ENCODE data around the gene MSMB.
A peak's percentile ranks its signal among the peaks of the same experiment; 100 is the strongest.
"Not testable (repeated sequence)": the region's sequence is repeated elsewhere in the genome, so short reads cannot be mapped to it uniquely, and the experiment has no call there.

The MSMB gene

DNA sequence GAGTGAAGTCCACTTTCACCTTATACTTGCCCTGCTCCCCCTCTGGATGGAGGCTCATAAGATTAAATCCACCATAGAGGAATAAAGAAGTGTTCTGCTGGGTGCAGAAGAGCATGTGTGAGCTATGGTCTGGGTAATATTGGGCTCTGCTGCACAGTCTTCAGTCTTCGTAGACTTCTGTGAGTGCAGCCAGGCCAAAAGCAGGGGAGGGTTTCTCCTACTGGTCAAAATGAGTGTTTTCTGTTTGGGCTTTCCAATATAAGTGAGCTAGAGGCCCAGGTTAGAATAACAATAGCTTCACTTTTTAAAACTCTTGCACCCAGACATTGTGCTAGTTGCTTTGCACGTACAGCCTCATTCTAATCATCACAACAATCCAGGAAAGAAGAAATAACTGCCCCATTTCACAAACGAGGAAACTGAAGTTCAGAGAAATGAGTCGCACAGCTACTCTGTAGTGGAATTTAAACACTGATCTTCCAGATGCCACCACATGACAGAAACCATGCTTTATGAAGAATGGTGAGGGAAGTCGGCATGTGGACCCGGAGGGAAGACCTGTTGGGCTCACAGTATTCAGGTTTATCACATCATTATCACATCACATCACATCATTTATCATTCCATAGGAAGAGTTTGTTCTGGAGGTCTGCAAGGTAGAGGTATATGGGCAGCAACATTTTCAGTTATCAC lies 23.8 kb upstream of the MSMB start:
- no peak for DNase-seq (ENCODE audit: low read depth)

DNA sequence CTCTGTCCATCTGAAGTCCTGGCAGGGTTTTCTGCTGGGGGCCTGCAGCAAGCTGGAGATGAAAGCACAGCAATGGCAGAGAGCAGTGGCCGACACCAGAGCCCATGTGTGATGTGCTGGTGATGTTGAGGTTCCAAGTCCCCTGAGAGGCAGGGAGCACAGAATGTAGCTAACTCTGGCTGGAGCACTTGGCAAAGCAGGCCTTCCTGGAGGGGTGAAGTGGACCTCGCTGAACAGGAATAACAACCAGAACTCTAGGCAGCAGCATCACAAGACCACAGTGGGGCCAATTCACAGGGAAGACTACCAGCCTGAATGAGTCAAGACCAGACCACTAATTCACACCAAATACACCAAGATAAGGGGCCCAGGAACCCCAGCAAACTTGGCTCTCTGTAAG lies 22.8 kb upstream of the MSMB start:
- no peak for DNase-seq (ENCODE audit: low read depth)

DNA sequence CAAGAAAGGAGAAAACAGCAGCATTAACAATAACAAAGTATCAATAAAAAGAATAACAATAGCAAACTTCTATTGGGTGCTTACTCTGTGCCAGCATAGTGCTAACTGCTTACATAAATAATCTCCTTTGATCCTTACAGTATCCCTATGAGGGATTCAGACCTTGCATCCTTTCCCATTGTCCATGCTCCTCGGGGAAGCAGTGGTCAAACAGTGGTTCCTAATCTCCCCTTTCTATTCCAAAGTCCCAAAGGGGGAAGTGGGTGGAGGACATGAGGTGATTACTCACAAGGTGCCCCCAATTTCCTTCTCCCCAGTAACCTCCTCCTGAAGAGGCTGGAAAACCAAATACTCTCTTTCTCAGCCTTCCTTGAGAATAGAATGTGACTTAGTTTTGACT lies 22.0 kb upstream of the MSMB start:
- no peak for DNase-seq (ENCODE audit: low read depth)

DNA sequence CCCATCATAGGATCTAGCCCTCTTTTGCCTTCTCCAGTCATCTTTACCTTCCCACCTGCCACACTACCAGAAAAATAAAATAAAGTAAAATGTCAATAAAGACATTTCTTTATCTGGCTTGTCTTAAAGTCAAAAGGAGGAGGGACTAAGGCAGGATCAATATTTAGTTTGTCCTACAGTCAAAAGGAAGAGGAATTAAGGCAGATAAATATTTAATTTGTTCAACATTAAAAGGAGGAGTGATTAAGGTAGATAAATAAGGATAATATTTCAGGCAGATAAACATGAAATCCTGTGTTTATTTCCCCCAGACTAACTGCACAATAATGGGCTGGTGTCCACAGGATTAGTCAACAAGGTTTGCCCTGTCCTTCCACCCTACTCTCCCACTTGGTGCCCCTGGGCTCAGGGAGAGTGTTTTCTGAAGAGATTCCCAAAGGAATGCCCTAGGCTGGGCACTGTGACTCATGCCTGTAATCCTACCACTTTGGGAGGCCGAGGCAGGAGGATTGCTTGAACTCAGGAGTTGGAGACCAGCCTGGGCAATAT lies 18.3 kb upstream of the MSMB start:
- no peak for DNase-seq (ENCODE audit: low read depth)

DNA sequence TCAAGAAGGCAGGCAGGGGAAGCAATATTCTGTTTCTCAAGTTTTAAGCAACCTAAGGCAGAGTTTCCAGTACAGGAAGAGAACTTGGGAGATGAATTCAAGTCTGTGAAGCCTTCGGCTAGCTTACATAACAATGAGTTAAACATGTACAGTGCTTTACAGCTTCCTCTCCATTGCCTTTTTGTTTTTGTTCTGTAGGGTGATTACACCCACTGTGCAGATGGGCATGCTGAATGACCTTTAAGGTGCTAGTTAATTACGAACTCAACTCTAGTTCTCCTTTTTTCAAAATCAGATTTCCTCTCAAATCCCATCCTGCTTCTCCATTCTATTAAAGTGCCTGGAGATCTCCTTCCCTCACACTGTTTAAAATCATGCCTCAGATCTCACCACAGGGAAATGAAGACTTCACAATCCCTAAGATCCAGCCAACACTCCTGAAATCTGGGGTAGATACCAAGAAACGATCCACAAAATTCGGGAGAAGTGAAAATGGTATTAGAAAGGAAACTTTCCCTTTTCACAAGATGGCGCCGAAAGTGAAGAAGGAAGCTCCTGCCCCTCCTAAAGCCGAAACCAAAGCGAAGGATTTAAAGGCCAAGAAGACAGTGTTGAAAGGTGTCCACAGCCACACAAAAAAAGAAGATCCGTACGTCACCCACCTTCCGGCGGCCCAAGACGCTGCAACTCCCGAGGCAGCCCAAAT lies 16.8 kb upstream of the MSMB start:
- no peak for DNase-seq (ENCODE audit: low read depth)

DNA sequence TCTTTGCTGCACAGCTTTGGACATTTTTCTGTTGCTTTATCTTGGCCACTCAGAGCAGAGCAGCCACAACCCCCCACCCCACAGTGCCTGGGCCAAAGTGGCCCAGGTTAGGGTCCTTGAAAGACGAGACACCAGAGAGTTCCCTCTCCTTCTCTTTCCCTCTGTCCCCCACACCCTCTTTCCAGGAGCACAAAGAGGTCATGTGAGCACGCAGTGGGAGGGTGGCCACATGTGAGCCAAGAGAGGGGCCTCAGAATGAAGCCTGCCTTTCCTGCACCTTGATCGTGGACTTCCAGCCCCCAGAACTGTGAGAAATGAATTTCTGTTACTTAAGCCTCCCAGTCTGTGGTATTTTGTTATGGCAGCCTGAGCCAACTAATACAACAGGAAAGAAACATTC lies 14.6 kb upstream of the MSMB start:
- DNase-seq (ENCODE audit: low read depth) = no peak

DNA sequence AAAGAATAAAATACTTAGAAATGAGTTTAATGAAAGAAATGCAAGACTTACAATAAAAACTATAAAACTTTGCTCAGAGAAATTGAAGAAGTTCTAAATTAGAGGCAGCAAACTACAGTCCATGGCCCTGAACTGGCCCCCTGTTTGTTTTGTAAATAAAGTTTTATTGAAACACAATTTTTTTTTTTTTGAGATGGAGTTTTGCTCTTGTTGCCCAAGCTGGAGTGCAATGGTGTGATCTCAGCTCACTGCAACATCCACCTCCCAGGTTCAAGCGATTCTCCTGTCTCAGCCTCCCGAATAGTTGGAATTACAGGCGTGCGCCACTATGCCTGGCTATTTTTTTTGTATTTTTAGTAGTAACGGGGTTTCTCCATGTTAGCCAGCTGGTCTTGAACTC lies 11.9 kb upstream of the MSMB start:
- not testable (repeated sequence) for DNase-seq (ENCODE audit: low read depth)

DNA sequence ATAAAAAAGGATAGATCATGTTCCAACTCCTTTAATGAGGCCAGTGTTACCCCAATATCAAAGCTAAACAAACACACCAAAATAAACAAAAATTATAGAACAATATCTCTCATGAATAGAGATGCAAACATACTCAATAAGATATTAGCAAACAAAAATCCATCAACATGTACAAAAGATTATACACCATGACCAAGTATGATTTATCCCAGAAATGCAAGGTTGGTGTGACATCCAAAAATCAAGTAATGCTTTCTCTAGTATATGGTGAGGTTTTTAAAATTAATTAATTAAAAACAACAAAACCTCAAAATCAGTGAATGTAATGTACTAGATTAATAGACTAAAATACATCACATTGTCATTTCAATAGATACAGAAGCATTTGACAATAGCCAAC lies 11.0 kb upstream of the MSMB start:
- no peak for DNase-seq (ENCODE audit: low read depth)

DNA sequence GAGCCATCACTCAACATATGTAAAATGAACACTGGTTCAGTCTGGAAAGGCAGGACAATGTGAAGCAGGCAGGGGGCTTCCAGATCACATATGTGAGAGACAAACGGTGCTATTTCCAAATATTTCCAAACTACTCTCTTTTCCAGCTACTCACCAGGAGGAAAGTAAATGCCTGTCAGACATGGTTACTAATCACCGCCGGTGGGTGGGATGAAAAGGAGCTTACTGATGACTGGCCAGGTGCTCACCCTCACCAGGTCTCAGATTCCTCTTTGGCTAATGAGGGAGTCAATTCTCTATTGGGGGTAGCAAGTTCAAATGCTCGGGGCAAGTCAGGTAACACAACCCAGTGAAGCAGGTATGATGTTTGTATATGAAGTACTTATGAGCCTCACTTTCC lies 9.7 kb upstream of the MSMB start:
- DNase-seq (ENCODE audit: low read depth) = no peak

DNA sequence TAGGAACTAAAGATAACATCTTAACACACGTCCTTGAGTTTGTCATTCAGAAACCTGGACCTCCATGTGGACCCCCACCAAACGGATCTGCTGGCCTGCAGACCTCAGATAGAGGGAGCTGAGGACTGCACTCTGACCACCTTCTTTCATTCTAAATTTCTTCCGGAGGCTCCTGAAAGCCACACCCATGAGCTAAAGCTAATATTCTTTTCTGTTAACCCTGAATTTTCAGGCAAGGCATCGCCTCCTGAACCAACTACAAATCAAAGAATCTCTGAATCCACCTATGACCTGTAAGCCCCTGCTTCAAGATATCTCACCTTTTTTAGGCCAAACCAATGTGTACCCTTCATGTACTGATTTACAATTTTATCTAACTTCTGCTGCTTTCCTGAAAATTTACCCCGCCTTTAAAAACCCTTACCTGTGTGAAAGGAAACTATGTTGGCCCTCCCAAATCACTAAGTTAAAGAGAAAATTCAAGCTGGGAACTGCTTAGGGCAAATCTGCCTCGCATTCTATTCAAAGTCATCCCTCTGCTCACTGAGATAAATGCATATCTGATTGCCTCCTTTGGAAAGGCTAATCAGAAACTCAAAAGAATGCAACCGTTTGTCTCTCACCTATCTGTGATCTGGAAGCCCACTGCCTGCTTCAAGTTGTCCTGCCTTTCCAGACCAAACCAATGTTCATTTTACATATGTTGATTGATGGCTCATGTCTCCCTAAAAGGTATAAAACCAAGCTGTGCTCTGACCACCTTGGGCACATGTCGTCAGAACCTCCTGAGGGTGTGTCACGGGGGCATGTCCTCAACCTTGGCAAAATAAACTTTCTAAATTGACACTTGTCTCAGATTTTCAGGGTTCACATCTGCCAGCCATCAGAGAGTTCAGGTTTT lies 7.7 kb upstream of the MSMB start:
- DNase-seq (ENCODE audit: low read depth) = no peak

DNA sequence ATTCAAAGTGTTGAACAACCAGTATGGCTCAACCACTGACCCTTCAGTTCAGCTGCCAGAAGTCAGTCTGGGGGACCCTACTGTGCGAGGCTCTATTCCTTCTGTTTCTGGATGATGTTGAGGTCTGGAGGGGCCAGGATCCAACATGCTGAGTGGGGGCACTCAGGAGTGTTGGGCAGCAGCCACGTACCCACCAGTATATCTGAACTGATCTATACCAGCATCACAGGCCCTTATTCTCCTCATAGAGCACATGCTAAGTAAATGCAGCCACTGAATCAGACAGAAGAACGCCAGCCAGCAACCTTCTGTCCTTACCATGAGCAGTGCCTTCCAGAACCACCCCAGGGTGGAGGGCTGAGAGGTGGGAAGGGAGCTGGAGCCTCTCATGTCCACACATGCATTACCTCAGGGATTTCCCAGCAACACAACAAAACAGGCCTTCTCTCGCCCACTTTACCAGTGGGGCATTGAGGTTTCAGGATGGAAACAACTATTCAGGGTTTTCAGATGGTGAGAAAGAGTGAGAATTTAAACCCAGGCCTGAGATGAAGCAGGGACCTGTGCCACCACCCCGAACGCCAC lies 6.8 kb upstream of the MSMB start:
- DNase-seq (ENCODE audit: low read depth) = no peak

DNA sequence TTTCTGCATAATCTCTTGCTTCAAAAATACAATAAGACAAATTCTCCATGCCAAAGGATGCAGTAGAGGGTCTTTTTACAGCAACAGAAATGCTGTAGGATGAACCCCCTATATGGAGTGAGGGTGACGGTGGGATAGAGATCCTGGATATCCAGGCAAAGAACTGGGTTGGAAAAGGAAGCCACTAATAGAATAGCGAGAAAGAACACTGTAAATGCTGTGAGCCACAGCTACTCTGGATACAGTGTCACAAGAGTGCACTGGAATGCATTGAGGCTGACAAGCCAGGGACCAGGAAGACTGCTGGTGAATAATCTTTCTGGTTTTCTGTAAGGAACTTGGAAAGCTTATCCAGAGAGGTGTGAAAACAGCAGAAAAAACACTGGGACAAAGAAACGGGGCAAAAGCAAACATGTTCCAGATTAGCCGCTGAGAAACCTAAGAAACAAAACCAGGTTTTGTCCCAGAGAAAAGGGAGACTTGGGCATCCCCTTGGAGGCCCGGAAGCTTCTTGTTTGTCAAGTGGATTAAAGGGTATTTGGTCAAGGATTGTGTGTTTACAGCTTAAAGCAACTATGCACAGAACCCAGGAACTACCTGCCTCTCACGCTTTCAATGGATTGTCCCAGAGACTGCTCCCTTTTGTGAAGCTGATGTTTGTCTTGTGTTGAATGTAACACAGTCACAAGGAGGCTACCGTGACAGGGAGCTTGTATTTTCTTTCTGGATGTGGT lies 6.2 kb upstream of the MSMB start:
- no peak for DNase-seq (ENCODE audit: low read depth)

DNA sequence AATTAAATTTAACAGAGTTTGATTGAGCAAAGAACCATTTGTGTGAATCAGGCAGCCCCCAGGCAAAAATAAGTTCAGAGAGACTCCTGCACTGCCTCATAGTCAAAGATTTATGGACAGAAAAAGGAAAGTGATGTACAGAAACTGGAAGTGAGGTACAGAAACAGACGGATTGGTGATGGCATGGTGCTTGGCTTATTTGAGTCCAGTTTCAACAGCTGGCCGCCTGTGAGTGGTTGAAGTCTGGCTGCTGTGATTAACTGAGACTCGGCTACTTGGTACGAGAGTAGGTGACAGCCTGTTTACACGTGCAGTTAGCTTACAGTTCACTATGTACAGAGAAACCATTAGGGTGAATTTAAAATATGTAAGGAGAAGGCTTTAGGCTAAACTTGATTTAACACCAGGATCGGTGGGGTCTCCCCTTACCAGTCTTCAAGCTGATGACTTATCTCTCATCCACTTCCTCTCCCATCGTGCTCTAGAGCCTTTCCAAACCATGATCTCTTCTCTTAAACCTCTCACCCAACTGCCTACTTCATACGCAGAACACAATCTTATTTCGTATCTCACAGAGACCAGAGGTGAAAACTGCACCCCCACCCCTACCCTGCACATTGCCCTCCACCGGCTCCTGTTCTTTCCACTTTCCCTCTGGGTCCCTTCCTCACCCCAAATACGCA lies 5.0 kb upstream of the MSMB start:
- peak; percentile 38 for DNase-seq (ENCODE audit: low read depth)

DNA sequence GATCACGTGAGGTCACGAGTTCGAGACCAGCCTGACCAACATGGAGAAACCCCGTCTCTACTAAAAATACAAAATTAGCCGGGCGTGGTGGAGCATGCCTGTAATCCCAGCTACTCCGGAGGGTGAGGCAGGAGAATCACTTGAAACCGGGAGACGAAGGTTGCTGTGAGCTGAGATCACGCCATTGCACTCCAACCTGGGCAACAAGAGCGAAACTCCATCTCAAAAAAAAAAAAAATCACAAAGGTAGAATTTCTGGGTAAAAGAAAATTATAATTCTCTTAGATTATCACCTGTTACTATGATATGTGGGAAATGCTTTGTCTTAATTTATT lies 3.4 kb upstream of the MSMB start:
- DNase-seq (ENCODE audit: low read depth) = not testable (repeated sequence)

DNA sequence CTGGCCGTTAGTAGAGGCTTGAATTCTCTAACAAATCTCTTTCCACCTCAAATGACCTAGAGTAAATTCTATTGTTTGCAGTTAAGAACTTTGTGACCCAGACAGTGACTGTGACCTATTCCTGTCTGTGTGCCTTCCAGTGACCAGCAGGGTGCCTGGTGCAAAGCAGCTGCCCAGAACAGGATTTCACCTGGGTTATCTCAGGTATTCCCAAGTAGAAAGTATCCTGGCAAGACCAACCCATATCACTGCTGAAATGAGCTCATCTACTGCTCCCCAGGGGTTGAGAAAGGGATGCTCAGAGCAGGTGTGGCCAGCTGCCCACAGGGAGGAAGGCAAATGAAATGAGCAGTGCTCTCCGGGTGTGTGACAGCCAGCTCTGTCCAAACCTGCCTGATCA lies 2.1 kb upstream of the MSMB start:
- DNase-seq (ENCODE audit: low read depth) = no peak

DNA sequence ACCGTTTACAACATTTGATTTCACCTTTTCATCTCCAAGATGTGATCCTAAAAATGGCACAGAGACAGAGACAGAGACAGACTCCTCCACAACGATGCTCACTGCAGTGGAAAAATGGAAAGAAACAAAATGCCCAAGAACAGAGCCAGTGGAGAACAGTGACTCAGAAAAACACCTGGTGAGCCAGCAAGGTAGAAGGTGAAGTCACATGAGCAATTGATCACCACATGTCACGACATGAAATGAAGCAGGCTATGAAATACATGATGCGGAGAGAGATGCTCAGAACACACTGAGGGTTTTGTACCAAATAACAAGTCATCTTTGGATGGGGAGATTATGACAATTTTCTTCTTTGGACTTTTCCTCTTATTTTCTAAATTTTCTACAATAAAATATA lies 3.5 kb downstream of the MSMB start:
- no peak for DNase-seq (ENCODE audit: low read depth)

DNA sequence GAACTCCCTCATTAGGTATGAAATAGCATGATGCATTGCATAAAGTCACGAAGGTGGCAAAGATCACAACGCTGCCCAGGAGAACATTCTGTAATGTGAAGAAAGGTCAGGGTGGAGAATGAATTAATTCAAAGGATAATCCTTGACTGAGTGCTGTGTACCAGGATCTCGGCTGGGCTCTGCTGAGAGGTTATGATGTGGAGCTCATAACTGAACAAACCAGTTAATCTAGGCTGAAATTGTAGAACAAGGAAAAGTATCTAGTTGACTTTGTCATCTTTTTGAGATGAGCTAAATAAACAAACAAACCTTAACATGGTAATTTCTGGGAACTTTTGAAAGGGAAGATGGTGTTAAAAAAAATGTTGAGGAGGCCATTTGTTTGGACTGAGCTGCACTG lies 6.1 kb downstream of the MSMB start:
- no peak for DNase-seq (ENCODE audit: low read depth)

DNA sequence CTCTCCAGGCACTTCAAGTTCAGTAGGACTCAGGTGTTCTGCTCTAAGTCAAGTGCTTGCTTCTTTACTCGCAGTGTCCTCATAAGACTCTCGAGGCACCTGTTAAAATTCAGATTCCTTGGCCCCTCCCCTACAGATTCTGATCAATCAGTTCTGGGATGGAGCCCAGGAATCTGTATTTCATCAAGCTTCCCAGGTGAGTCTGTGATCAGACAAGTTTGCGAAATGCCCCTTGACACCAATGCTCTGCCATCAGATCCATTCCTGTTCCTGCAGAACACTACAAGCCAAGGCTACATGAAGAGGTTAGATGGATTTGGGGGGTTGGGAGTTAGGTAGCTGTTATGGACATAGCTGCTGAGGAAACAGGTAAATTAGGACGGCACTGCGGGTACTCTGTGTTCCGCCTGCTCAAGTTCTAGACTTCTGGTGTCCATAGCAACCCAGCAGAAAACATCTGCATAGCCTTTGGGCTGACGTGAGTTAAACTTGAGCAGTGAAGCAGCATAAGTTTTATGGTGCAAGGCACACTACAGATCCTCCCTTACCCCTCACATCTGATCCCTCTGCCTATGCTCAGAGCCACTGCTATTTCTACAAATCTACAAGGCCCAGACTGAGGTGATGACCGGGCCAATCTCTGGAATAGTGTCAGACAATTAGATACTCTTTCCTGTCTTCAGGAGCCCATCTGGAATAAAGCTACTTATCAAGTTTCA lies 8.8 kb downstream of the MSMB start:
- no peak for DNase-seq (ENCODE audit: low read depth)

DNA sequence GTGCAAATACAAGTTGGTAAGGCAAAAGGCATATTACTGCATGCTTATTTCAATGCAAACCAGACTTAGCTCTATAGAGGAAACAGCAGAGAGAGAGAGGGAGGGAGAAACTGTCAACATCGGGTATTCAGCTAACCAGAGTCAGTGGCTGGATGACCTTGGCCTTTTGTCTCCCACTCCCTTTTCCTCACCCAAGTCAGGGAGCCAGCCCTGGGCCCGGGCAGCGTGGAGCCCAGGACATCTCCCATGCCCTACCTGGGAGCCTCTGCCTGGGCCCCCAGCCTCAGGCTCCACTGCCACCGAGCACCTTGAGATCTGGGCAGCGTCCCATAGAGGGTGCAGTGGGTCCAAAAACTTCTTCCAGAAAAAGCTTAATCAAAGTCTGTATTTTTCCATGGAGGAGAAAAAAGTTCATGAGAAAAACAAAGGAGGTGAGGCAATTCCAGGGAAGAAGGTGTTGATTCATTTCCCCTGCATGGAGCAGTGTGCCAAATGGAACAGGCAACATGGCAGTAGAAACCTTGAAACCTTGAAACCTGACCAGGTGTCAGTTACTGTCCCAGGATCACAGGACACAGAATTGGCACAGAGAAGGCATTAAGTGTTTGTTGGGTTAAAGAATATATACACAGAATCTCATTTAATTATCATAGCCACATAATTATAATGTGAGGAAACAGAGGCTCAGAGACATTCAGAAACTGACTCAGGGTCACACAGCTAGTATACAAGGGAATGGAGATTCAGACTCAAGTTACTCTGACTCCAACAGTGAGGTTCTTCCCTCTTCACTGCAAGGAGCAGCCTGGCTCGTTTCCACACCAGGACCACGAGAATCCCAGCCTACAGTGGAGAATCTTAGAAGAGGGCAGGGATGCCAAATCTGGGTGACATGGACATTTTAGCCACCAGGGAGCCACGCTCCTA lies 9.9 kb downstream of the MSMB start:
- DNase-seq (ENCODE audit: low read depth) = peak; percentile 15
